ENCODE data around the gene EHBP1. TPM values are rescaled to one million over a fixed set of nuclear protein-coding genes. Genes with fewer than 3 reads are reported as not detected.

EHBP1 gene
- polyA plus RNA-seq, 1 of the 3 experiments (the other 2 are of a cell fraction) = 62.7 TPM

- TF ChIP-seq, protein P1, sequence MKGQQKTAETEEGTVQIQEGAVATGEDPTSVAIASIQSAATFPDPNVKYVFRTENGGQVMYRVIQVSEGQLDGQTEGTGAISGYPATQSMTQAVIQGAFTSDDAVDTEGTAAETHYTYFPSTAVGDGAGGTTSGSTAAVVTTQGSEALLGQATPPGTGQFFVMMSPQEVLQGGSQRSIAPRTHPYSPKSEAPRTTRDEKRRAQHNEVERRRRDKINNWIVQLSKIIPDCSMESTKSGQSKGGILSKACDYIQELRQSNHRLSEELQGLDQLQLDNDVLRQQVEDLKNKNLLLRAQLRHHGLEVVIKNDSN (IDR thresholded peaks at IDR 0.05; ENCODE audit: borderline replicate concordance, low read depth) = no peak
- no peak for TF ChIP-seq PBX3 (IDR thresholded peaks at IDR 0.05)
- TF ChIP-seq, protein P2, sequence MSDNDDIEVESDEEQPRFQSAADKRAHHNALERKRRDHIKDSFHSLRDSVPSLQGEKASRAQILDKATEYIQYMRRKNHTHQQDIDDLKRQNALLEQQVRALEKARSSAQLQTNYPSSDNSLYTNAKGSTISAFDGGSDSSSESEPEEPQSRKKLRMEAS (IDR thresholded peaks at IDR 0.05; ENCODE audit: low read depth) = no peak
- TF ChIP-seq REST (IDR thresholded peaks at IDR 0.05; ENCODE audit: low read depth, low read length) = no peak
- TF ChIP-seq RCOR1 (IDR thresholded peaks at IDR 0.05; ENCODE audit: low read length) = no peak
Measured at GRCh38 chr2:63023444-63023843, 317.9 kb downstream of the EHBP1 start (continued).

DNA sequence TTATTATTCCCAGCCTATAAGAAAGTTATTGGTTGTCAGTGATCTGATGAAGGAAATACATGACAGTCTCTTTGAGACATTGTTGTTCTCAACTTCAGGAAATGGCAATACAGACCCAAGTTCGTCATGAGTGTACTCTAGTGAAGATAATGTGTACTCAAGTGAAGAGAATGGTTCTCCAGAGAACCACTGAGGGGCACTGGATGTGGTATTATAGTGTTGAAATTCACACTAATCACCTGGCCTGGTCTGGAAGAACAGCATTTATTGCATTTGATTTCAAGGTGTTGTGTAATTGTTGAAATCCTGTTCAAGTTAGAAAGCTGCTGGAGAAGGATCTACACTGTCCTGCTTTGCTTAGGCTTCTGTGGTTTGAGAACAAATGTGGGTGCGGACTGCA, 321.7 kb downstream of the EHBP1 start:
- TF ChIP-seq POLR2AphosphoS5 (IDR thresholded peaks at IDR 0.05; ENCODE audit: low read depth, low read length) = no peak
- TF ChIP-seq RCOR1 (IDR thresholded peaks at IDR 0.05; ENCODE audit: low read length) = no peak
- no peak for TF ChIP-seq ZBTB33 (IDR thresholded peaks at IDR 0.05; ENCODE audit: borderline replicate concordance, low read depth)
- TF ChIP-seq TEAD4 (IDR thresholded peaks at IDR 0.05; ENCODE audit: borderline replicate concordance, insufficient read depth) = no peak
- TF ChIP-seq NFIC (IDR thresholded peaks at IDR 0.05; ENCODE audit: borderline replicate concordance) = no peak
- TF ChIP-seq CHD2 (IDR thresholded peaks at IDR 0.05; ENCODE audit: low read length, partially characterized antibody) = no peak
- TF ChIP-seq RAD21 (IDR thresholded peaks at IDR 0.05; ENCODE audit: low read length) = no peak
- TF ChIP-seq, protein P1 (IDR thresholded peaks at IDR 0.05; ENCODE audit: borderline replicate concordance, low read depth) = no peak
- TF ChIP-seq FOSL2 (IDR thresholded peaks at IDR 0.05; ENCODE audit: borderline replicate concordance, low read depth) = no peak
- TF ChIP-seq, protein P3, sequence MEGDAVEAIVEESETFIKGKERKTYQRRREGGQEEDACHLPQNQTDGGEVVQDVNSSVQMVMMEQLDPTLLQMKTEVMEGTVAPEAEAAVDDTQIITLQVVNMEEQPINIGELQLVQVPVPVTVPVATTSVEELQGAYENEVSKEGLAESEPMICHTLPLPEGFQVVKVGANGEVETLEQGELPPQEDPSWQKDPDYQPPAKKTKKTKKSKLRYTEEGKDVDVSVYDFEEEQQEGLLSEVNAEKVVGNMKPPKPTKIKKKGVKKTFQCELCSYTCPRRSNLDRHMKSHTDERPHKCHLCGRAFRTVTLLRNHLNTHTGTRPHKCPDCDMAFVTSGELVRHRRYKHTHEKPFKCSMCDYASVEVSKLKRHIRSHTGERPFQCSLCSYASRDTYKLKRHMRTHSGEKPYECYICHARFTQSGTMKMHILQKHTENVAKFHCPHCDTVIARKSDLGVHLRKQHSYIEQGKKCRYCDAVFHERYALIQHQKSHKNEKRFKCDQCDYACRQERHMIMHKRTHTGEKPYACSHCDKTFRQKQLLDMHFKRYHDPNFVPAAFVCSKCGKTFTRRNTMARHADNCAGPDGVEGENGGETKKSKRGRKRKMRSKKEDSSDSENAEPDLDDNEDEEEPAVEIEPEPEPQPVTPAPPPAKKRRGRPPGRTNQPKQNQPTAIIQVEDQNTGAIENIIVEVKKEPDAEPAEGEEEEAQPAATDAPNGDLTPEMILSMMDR (IDR thresholded peaks at IDR 0.05) = no peak
- no peak for TF ChIP-seq SMC3 (IDR thresholded peaks at IDR 0.05; ENCODE audit: low read depth, low read length)
- Histone ChIP-seq H2AFZ (ENCODE audit: low read depth) (no peak overlapping the region), H3K27me3 (ENCODE audit: insufficient read depth) (no peaks in the 10 kb centered on the region), H3K4me1 (ENCODE audit: control insufficient read depth in 1 of 2, insufficient read depth in 2 of 2, low read depth in 1 of 2, low read length in 1 of 2) (no peaks in the 10 kb centered on the region), H3K4me3 (ENCODE audit: low read depth in 2 of 2, low read length in 1 of 2) (no peak overlapping the region), H3K36me3 (replicated peaks in 1 of 2; ENCODE audit: control insufficient read depth in 1 of 2, insufficient read depth in 2 of 2, low read length in 1 of 2) (peaks cover 6 to 10% of the 10 kb centered on the region in 2 experiments), H4K20me1 (ENCODE audit: insufficient read depth) (no peaks in the 10 kb centered on the region), H3K79me2 (ENCODE audit: insufficient read depth) (no peaks in the 10 kb centered on the region), H3F3A (replicated peaks; ENCODE audit: insufficient read depth) (peaks cover 3% of the 10 kb centered on the region), H3K4me2 (no peak overlapping the region), H3K9ac (no peak overlapping the region), H3K9me2 (no peaks in the 10 kb centered on the region), H3K9me3 (no peaks in the 10 kb centered on the region), H3K27ac (ENCODE audit: low read depth in 2 of 2, low read length in 1 of 2) (no peak overlapping the region)
- ChIA-PET CTCF (interaction anchor here (1.0 kb wide), 1 partner anchor 460 kb away, joined by 3 read pairs; no protein-coding TSS in a partner anchor), POLR2A (no interaction called here)
- no peak for DNase-seq
- WGBS (ENCODE audit: low lambda C conversion rate) = 92% methylated on average over 2 of the region's 2 CpGs
